HepG2 (cell line): ENCODE results near the gene RBPJ. TPM values are rescaled to one million over a fixed set of nuclear protein-coding genes. Genes with fewer than 3 reads are reported as not detected.

Experiments
- ATAC-seq: fragments of 200-7000 bp; cut with Tn5 transposase; 3 replicates; pipeline ENCODE4 v1.9.1; 2020; ENCODE audit warnings: mild to moderate bottlenecking, moderate library complexity
- BruUV-seq: library from RNA; stranded (reverse); fragments of 400-500 nt; replicated peaks from 2 replicates; lab custom pipeline; 2021; lab: Mats Ljungman, UMichigan
- CTCF ChIA-PET: fragments of 300-600 bp; formaldehyde crosslinking; extraction: SDS; loops from one replicate; lab custom pipeline; 2021; ENCODE audit warnings: low total read pairs, inconsistent platforms, low intra/inter-chr PET ratio; lab: Yijun Ruan, JAX
- POLR2A ChIA-PET: fragments of 350-600 bp; sonication (Branson Sonifier 250); formaldehyde crosslinking; loops from one replicate; lab custom pipeline; 2020; ENCODE audit warnings: antibody characterized with exemption, inconsistent platforms; lab: Yijun Ruan, JAX
- DNase-seq: peaks from one replicate; pipeline ENCODE4 v3.0.0-alpha.2; 2015; ENCODE audit warnings: low spot score
- FAIRE-seq: peaks from 3 replicates; lab custom pipeline; 2011; peaks lifted over from hg19 to GRCh38; lab: Jason Lieb, UNC
- H2AFZ ChIP-seq: one replicate; pipeline ENCODE4 v1.6.1; 2011; ENCODE audit warnings: low read length, inconsistent platforms
- H3K27ac ChIP-seq: fragments of 300-600 bp; 3 replicates; pipeline ENCODE4 v1.8.0; 2011; ENCODE audit warnings: mixed run types, mild to moderate bottlenecking, mixed read lengths, low read length, inconsistent platforms; ENCODE audit not compliant: insufficient read depth; ENCODE audit errors: extremely low read length
- H3K27me3 ChIP-seq, 2 experiments: fragments of 200-600 bp in 1 of 2; 2 replicates in 1 of 2; 3 replicates in 1 of 2; pipeline versions ENCODE4 v1.6.0 to v1.8.0; 2011; ENCODE audit warnings: low read length in 2 of 2, mild to moderate bottlenecking in 2 of 2, moderate library complexity in 2 of 2, inconsistent platforms in 1 of 2; ENCODE audit not compliant: insufficient read depth in 2 of 2, control insufficient read depth in 1 of 2
- H3K36me3 ChIP-seq, 2 experiments: fragments of 200-600 bp in 1 of 2; replicated peaks in 1 of 2; 2 replicates in 1 of 2; 3 replicates in 1 of 2; pipeline versions ENCODE4 v1.5.1 to v1.8.0; 2011; ENCODE audit warnings: low read length in 2 of 2, inconsistent platforms in 1 of 2; ENCODE audit not compliant: insufficient read depth in 2 of 2, control insufficient read depth in 1 of 2
- H3K4me1 ChIP-seq: 2 replicates; pipeline ENCODE4 v1.5.1; 2012; ENCODE audit warnings: low read length, inconsistent platforms; ENCODE audit not compliant: insufficient read depth
- H3K4me2 ChIP-seq: 2 replicates; pipeline ENCODE4 v1.6.0; 2011; ENCODE audit warnings: low read depth, low read length, inconsistent platforms
- H3K4me3 ChIP-seq, 3 experiments: fragments of 200-600 bp in 1 of 3; sonication (generic), shearing (Covaris generic) in 1 of 3; replicated peaks in 1 of 3; 2 replicates each; pipeline ENCODE4 v1.5.1; 2011 to 2016; ENCODE audit warnings: low read length in 3 of 3, inconsistent platforms in 2 of 3, low read depth in 2 of 3, mild to moderate bottlenecking in 2 of 3, control low read depth in 1 of 3, mixed read lengths in 1 of 3; ENCODE audit not compliant: insufficient read depth in 1 of 3
- H3K79me2 ChIP-seq: one replicate; pipeline ENCODE4 v1.6.1; 2011; ENCODE audit warnings: low read length, inconsistent platforms; ENCODE audit not compliant: insufficient read depth
- H3K9ac ChIP-seq: 2 replicates; pipeline ENCODE4 v1.6.0; 2011; ENCODE audit warnings: mild to moderate bottlenecking, low read depth, low read length, inconsistent platforms; ENCODE audit not compliant: insufficient read depth
- H3K9me3 ChIP-seq: 2 replicates; pipeline ENCODE4 v1.5.1; 2012; ENCODE audit warnings: mild to moderate bottlenecking, low read length
- H4K20me1 ChIP-seq: 2 replicates; pipeline ENCODE4 v1.6.0; 2011; ENCODE audit warnings: inconsistent platforms, mild to moderate bottlenecking, low read length, moderate library complexity; ENCODE audit not compliant: insufficient read depth
- AHDC1 ChIP-seq: sonication (generic); formaldehyde crosslinking; IDR thresholded peaks from 2 replicates; pipeline ENCODE4 v1.5.1; 2020; ENCODE audit warnings: mild to moderate bottlenecking, missing genetic modification reagents, borderline replicate concordance
- GATAD2A ChIP-seq: IDR thresholded peaks from 2 replicates; pipeline ENCODE4 v1.6.1; 2016
- GPN1 ChIP-seq: sonication (generic); formaldehyde crosslinking; IDR thresholded peaks from 2 replicates; pipeline ENCODE4 v1.5.1; 2020; ENCODE audit warnings: missing genetic modification reagents, borderline replicate concordance
- MBNL3 ChIP-seq: fragments of 250-450 bp; sonication (Bioruptor Pico); conservative IDR thresholded peaks from 2 replicates; pipeline ENCODE4 v1.8.0; 2022; ENCODE audit warnings: mild to moderate bottlenecking, inconsistent platforms
- RFXANK ChIP-seq: IDR thresholded peaks from 2 replicates; pipeline ENCODE4 v1.6.1; 2016
- SRSF9 ChIP-seq: fragments of 200-400 bp; formaldehyde crosslinking; IDR thresholded peaks from 2 replicates; pipeline ENCODE4 v1.6.1; 2018; ENCODE audit warnings: borderline replicate concordance, mild to moderate bottlenecking, low read depth, low read length; ENCODE audit not compliant: insufficient read depth, poor library complexity, severe bottlenecking
- ZNF510 ChIP-seq: sonication (generic); formaldehyde crosslinking; IDR thresholded peaks from 2 replicates; pipeline ENCODE4 v1.4.0; 2020; ENCODE audit warnings: low read depth, mild to moderate bottlenecking, missing genetic modification reagents
- ZNF7 ChIP-seq: IDR thresholded peaks from 2 replicates; pipeline ENCODE4 v1.6.1; 2016; ENCODE audit warnings: missing biosample characterization, missing genetic modification reagents
- ZNF761 ChIP-seq: sonication (generic); formaldehyde crosslinking; conservative IDR thresholded peaks from 2 replicates; pipeline ENCODE4 v1.4.0; 2020; ENCODE audit warnings: mild to moderate bottlenecking, missing genetic modification reagents
- WGBS: methylation state at CpG from one replicate; pipeline ENCODE4 v1.1.6; 2017; ENCODE audit warnings: low lambda C conversion rate; 5-methylcytosine and 5-hydroxymethylcytosine counted together
- in situ Hi-C: cut with HindIII; loops from 2 replicates; pipeline ENCODE4 v1.10.0; 2017; ENCODE audit warnings: low pct_unique_long_range_greater_than_20kb; ENCODE audit not compliant: extremely low pct_ligation_motif_present
- intact Hi-C: fragments of 100-400 bp; cut with micrococcal nuclease; formaldehyde crosslinking; loops from one replicate; pipeline ENCODE4 v1.10.0; 2022; ENCODE audit not compliant: unreplicated experiment
- polyA plus RNA-seq, 8 experiments: library from polyadenylated mRNA; depleted of rRNA in 3 of 8; stranded (reverse) in 7 of 8; unstranded in 1 of 8; fragments of >200 nt; fragmentation: Illumina TruSeq in 4 of 8; extraction: Trizol in 4 of 8; gene quantifications; 2 replicates each; pipeline versions ENCODE4 v1.2.1 to v1.2.3, GENCODE V29; 2011 to 2016; ENCODE audit warnings: low read depth in 4 of 8, missing spikeins in 1 of 8, mixed read lengths in 1 of 8; ENCODE audit not compliant: insufficient read depth in 1 of 8
- total RNA-seq, 5 experiments: library from RNA; depleted of rRNA; stranded (reverse); fragments of >200 nt; fragmentation: Illumina TruSeq; extraction: Trizol; gene quantifications; 2 replicates each; pipeline ENCODE4 v1.2.3, GENCODE V29; 2016; ENCODE audit warnings: low read depth in 1 of 5

RBPJ gene
- total and polyA plus RNA-seq, 2 of the 13 experiments (the other 11 are each of a cell fraction or from before 2014, with no cell fraction given), result 25.9 to 33.2 TPM

- no peaks in the 10 kb centered on the region for H3K36me3 ChIP-seq
- FAIRE-seq (no peak), DNase-seq (no peak), ATAC-seq (no peak)
- H3K79me2 ChIP-seq, result no peaks in the 10 kb centered on the region
- 49% methylated on average over 5 of the region's 5 CpGs for WGBS
- no peak overlapping the region for H2AFZ ChIP-seq
- H3K27me3 ChIP-seq, result no peaks in the 10 kb centered on the region
- no TSS peak for BruUV-seq
- H3K9me3 ChIP-seq, result no peaks in the 10 kb centered on the region
- POLR2A ChIA-PET, result interaction anchor here (0.6 kb wide), 1 partner anchor 336 kb away, joined by 3 read pairs; no protein-coding TSS in a partner anchor
- TF ChIP-seq RFXANK (no peak), GATAD2A (no peak), SRSF9 (no peak), MBNL3 (no peak), GPN1 (CRISPR knock-in tag) (no peak), AHDC1 (CRISPR knock-in tag) (no peak), ZNF761 (CRISPR knock-in tag) (no peak), ZNF510 (CRISPR knock-in tag) (no peak), ZNF7 (CRISPR knock-in tag) (no peak)
- H3K27ac ChIP-seq, result no peak overlapping the region
- H4K20me1 ChIP-seq, result no peaks in the 10 kb centered on the region
- no peak overlapping the region for H3K4me3 ChIP-seq
- intact Hi-C loops (no loop called here), in situ Hi-C loops (no loop called here)
- H3K4me2 ChIP-seq, result no peak overlapping the region
- no peaks in the 10 kb centered on the region for H3K4me1 ChIP-seq
- H3K9ac ChIP-seq, result no peak overlapping the region
- CTCF ChIA-PET, result no interaction called here
Observed at GRCh38 chr4:26302031-26302899, 18.5 kb upstream of the RBPJ start.
